Neural crest cell (in vitro differentiated cells): ENCODE data around the gene NR1D2. TPM values are rescaled to one million over a fixed set of nuclear protein-coding genes. Genes with fewer than 3 reads are reported as not detected.

ENCODE experiments used
- DNase-seq: peaks from one replicate; pipeline ENCODE4 v3.0.0; 2021; ENCODE audit warnings: low read depth, mixed read lengths, low spot score
- H3K27ac Mint-ChIP-seq: one replicate; pipeline ENCODE4 v1.8.0; 2021; ENCODE audit warnings: mild to moderate bottlenecking, mixed read lengths; ENCODE audit not compliant: unreplicated experiment
- H3K27me3 Mint-ChIP-seq: 2 replicates; pipeline ENCODE4 v1.8.0; 2021; ENCODE audit warnings: low read depth, mild to moderate bottlenecking, mixed read lengths
- H3K36me3 Mint-ChIP-seq: 2 replicates; pipeline ENCODE4 v1.8.0; 2021; ENCODE audit warnings: low read depth, mild to moderate bottlenecking, mixed read lengths
- H3K4me1 Mint-ChIP-seq: 2 replicates; pipeline ENCODE4 v1.8.0; 2021; ENCODE audit warnings: mixed read lengths
- H3K4me3 Mint-ChIP-seq: one replicate; pipeline ENCODE4 v1.8.0; 2021; ENCODE audit warnings: mild to moderate bottlenecking, mixed read lengths
- H3K9me3 Mint-ChIP-seq: 2 replicates; pipeline ENCODE4 v1.8.0; 2021; ENCODE audit warnings: mixed read lengths
- CTCF ChIP-seq: fragments of 200-600 bp; sonication (generic); conservative IDR thresholded peaks from 2 replicates; pipeline ENCODE4 v1.5.0; 2021; ENCODE audit warnings: antibody characterized with exemption, mild to moderate bottlenecking
- total RNA-seq: library from RNA; stranded (reverse); gene quantifications from 2 replicates; pipeline ENCODE4 v1.2.1, GENCODE V29; 2021

The NR1D2 gene
- total RNA-seq, 1 donor from 2014 or later, result 8.6 TPM

GRCh38 chr3:23926736-23927135 lies 18.4 kb upstream of the NR1D2 start:
- no peaks in the 10 kb centered on the region for H3K36me3 Mint-ChIP-seq
- H3K4me3 Mint-ChIP-seq, result no peak overlapping the region
- no peak for TF ChIP-seq CTCF
- H3K4me1 Mint-ChIP-seq, result no peaks in the 10 kb centered on the region
- no peak overlapping the region for H3K27ac Mint-ChIP-seq
- H3K9me3 Mint-ChIP-seq, result no peaks in the 10 kb centered on the region
- no peak for DNase-seq
- H3K27me3 Mint-ChIP-seq, result no peaks in the 10 kb centered on the region

GRCh38 chr3:23928524-23928923 lies 16.6 kb upstream of the NR1D2 start:
- Mint-ChIP-seq H3K9me3 (no peaks in the 10 kb centered on the region), H3K36me3 (no peaks in the 10 kb centered on the region), H3K27ac (no peak overlapping the region), H3K4me1 (peaks cover 3% of the 10 kb centered on the region), H3K27me3 (no peaks in the 10 kb centered on the region), H3K4me3 (no peak overlapping the region)
- no peak for TF ChIP-seq CTCF
- DNase-seq, result no peak

DNA sequence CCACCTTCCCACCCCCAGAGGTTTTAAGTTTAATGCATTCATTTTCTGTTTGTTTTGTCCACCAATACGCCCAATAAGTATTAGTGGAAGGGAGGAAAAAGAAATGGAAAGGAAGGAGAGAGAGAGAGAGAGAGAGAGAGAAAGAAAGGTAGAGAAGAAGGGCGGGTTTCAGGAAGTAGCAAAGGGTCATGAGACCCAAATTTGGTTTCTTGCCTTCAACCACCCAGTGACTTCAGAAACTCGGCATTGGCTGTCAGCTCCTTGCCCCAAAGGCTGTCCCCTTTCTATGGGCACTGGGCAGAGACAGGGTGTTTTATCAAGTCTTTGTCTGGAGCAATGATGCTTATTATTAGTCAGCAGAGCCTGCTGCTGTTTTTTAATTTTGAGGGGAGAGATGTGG lies 13.5 kb upstream of the NR1D2 start:
- Mint-ChIP-seq H3K4me1 (peaks cover 9% of the 10 kb centered on the region), H3K27ac (no peak overlapping the region)

GRCh38 chr3:23932571-23932970 lies 12.5 kb upstream of the NR1D2 start:
- no peaks in the 10 kb centered on the region for H3K27me3 Mint-ChIP-seq
- no peaks in the 10 kb centered on the region for H3K9me3 Mint-ChIP-seq
- no peak for DNase-seq
- peaks cover 14% of the 10 kb centered on the region for H3K4me1 Mint-ChIP-seq
- no peak overlapping the region for H3K27ac Mint-ChIP-seq
- no peaks in the 10 kb centered on the region for H3K36me3 Mint-ChIP-seq
- TF ChIP-seq CTCF, result no peak
- H3K4me3 Mint-ChIP-seq, result no peak overlapping the region

More for the DNA sequence above, 13.5 kb upstream of the NR1D2 start:
- Mint-ChIP-seq H3K36me3 (no peaks in the 10 kb centered on the region), H3K4me3 (no peak overlapping the region), H3K27me3 (no peaks in the 10 kb centered on the region), H3K9me3 (no peaks in the 10 kb centered on the region)
- DNase-seq, result no peak
- no peak for TF ChIP-seq CTCF

- H3K36me3 Mint-ChIP-seq, result no peaks in the 10 kb centered on the region
- H3K4me3 Mint-ChIP-seq, result no peak overlapping the region
- H3K9me3 Mint-ChIP-seq, result no peaks in the 10 kb centered on the region
- no peak overlapping the region for H3K27ac Mint-ChIP-seq
- TF ChIP-seq CTCF, result no peak
- H3K27me3 Mint-ChIP-seq, result no peaks in the 10 kb centered on the region
- H3K4me1 Mint-ChIP-seq, result peaks cover 14% of the 10 kb centered on the region
- no peak for DNase-seq
Observed at GRCh38 chr3:23934253-23934652, 10.8 kb upstream of the NR1D2 start.

DNA sequence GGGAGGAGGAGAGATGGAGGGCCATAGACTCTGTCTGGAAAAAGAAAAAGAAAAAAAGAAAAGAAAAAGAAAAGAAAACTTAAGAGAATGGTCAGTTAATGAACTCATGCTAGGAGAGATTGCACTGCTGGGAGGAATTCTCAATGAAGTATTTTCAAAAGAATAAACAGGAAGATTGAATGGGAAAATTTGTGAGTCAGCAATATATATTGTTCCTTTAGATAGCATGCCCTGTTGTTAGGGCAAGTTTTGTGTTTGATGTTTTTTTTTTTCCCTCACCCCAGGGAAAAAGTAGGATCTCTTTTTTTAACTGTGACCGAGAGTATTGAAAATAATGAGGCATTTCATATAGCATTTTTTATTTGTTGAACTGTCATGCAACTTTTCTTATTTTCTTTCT lies 7.8 kb upstream of the NR1D2 start:
- DNase-seq, result no peak
- H3K27ac Mint-ChIP-seq, result no peak overlapping the region
- H3K36me3 Mint-ChIP-seq, result no peaks in the 10 kb centered on the region
- no peak overlapping the region for H3K4me3 Mint-ChIP-seq
- H3K9me3 Mint-ChIP-seq, result no peaks in the 10 kb centered on the region
- no peaks in the 10 kb centered on the region for H3K27me3 Mint-ChIP-seq
- no peak for TF ChIP-seq CTCF
- peaks cover 14% of the 10 kb centered on the region for H3K4me1 Mint-ChIP-seq
